A549 (cell line): ENCODE data around the gene AK8. TPM values are rescaled to one million over a fixed set of nuclear protein-coding genes. Genes with fewer than 3 reads are reported as not detected.

Experiments used
- ATAC-seq, 2 experiments: fragments of 200-7000 bp in 1 of 2; fragments of >200 bp in 1 of 2; cut with Nextera tagmentation in 1 of 2; cut with Tn5 transposase in 1 of 2; 3 replicates each; pipeline versions ENCODE4 v1.8.0 to v1.9.1; 2018 to 2020; ENCODE audit warnings: mild to moderate bottlenecking in 1 of 2, moderate library complexity in 1 of 2
- CTCF ChIA-PET: fragments of 300-600 bp; sonication (Branson Sonifier 250); formaldehyde crosslinking; extraction: SDS; loops from one replicate; lab custom pipeline; 2021; ENCODE audit warnings: antibody characterized with exemption, inconsistent platforms; lab: Yijun Ruan, JAX
- POLR2A ChIA-PET: fragments of 350-600 bp; formaldehyde crosslinking; extraction: SDS; loops from one replicate; lab custom pipeline; 2021; ENCODE audit warnings: antibody characterized with exemption, inconsistent platforms; lab: Yijun Ruan, JAX
- DNase-seq, 2 experiments: peaks; one replicate each; pipeline versions ENCODE4 v3.0.0 to v3.0.0-alpha.2; 2011 to 2016; ENCODE audit warnings: low read depth in 1 of 2, low spot score in 1 of 2
- FAIRE-seq: peaks from 2 replicates; lab custom pipeline; 2011; peaks lifted over from hg19 to GRCh38; lab: Jason Lieb, UNC
- H3K27ac ChIP-seq, 2 experiments: fragments of >200 bp; sonication (Bioruptor Twin); formaldehyde crosslinking; 3 replicates each; pipeline ENCODE4 v1.5.1; 2016 to 2017
- H3K4me1 ChIP-seq: fragments of >200 bp; sonication (Bioruptor Twin); formaldehyde crosslinking; 3 replicates; pipeline ENCODE4 v1.6.1; 2016
- H3K4me2 ChIP-seq: fragments of >200 bp; sonication (Bioruptor Twin); formaldehyde crosslinking; 3 replicates; pipeline ENCODE4 v1.6.1; 2016
- H3K4me3 ChIP-seq: fragments of >200 bp; sonication (Bioruptor Twin); formaldehyde crosslinking; 3 replicates; pipeline ENCODE4 v1.5.1; 2016
- H3K9me3 ChIP-seq: fragments of >200 bp; sonication (Bioruptor Twin); formaldehyde crosslinking; 3 replicates; pipeline ENCODE4 v1.6.1; 2016
- CEBPB ChIP-seq, 2 experiments: fragments of >200 bp in 1 of 2; sonication (Bioruptor Twin) in 1 of 2; formaldehyde crosslinking in 1 of 2; IDR thresholded peaks; 2 replicates each; pipeline ENCODE4 v1.6.1; 2012 to 2016
- EHMT2 ChIP-seq: fragments of 200-600 bp; sonication (generic); IDR thresholded peaks from 2 replicates; pipeline ENCODE4 v1.6.1; 2016; ENCODE audit warnings: antibody characterized with exemption, low read depth, mild to moderate bottlenecking, moderate library complexity
- FOSB ChIP-seq: fragments of 250-450 bp; sonication (Bioruptor Pico); IDR thresholded peaks from 2 replicates; pipeline ENCODE4 v1.5.0; 2020; ENCODE audit warnings: mild to moderate bottlenecking, moderate library complexity
- FOSL2 ChIP-seq, 2 experiments: fragments of 450-650 bp in 1 of 2; fragments of >200 bp in 1 of 2; sonication (Bioruptor Twin) in 1 of 2; formaldehyde crosslinking; IDR thresholded peaks; 2 replicates each; pipeline versions ENCODE4 v1.5.0 to v1.6.1; 2016 to 2020; ENCODE audit warnings: mild to moderate bottlenecking in 1 of 2, moderate library complexity in 1 of 2
- FOXS1 ChIP-seq: fragments of 250-450 bp; sonication (Bioruptor Pico); IDR thresholded peaks from 2 replicates; pipeline ENCODE4 v1.5.0; 2020; ENCODE audit warnings: mild to moderate bottlenecking, moderate library complexity
- HDAC2 ChIP-seq: fragments of 200-600 bp; sonication (generic); IDR thresholded peaks from 2 replicates; pipeline ENCODE4 v1.6.1; 2016
- HEYL ChIP-seq: fragments of 250-450 bp; sonication (Bioruptor Pico); IDR thresholded peaks from 2 replicates; pipeline ENCODE4 v1.8.0; 2021; ENCODE audit warnings: mild to moderate bottlenecking, moderate library complexity
- HOXA7 ChIP-seq: fragments of 250-450 bp; sonication (Bioruptor Pico); IDR thresholded peaks from 2 replicates; pipeline ENCODE4 v1.5.0; 2020; ENCODE audit warnings: mild to moderate bottlenecking, moderate library complexity
- HOXB13 ChIP-seq: fragments of 250-450 bp; sonication (Bioruptor Pico); IDR thresholded peaks from 2 replicates; pipeline ENCODE4 v1.5.0; 2020; ENCODE audit warnings: low read depth, mild to moderate bottlenecking, moderate library complexity
- JUN ChIP-seq, 2 experiments: fragments of >200 bp; sonication (Bioruptor Twin); formaldehyde crosslinking; IDR thresholded peaks; 2 replicates in 1 of 2; 3 replicates in 1 of 2; pipeline ENCODE4 v1.6.1; 2016 to 2017
- JUNB ChIP-seq: fragments of >200 bp; sonication (Bioruptor Twin); formaldehyde crosslinking; IDR thresholded peaks from 2 replicates; pipeline ENCODE4 v1.6.1; 2016
- MAX ChIP-seq: IDR thresholded peaks from 2 replicates; pipeline ENCODE4 v1.6.1; 2012
- NFE2L2 ChIP-seq: fragments of 150-350 bp; conservative IDR thresholded peaks from 2 replicates; pipeline ENCODE4 v1.6.1; 2014; ENCODE audit warnings: low read length
- NR3C1 ChIP-seq: fragments of >200 bp; sonication (Bioruptor Twin); formaldehyde crosslinking; IDR thresholded peaks from 3 replicates; pipeline ENCODE4 v1.6.1; 2017
- POLR2A ChIP-seq: IDR thresholded peaks from 2 replicates; pipeline ENCODE4 v1.6.1; 2012; ENCODE audit warnings: mild to moderate bottlenecking, low read length
- RAD21 ChIP-seq, 2 experiments: fragments of >200 bp in 1 of 2; sonication (Bioruptor Twin) in 1 of 2; formaldehyde crosslinking in 1 of 2; IDR thresholded peaks in 1 of 2; conservative IDR thresholded peaks in 1 of 2; 2 replicates in 1 of 2; 3 replicates in 1 of 2; pipeline ENCODE4 v1.6.1; 2012 to 2018; ENCODE audit warnings: inconsistent platforms in 1 of 2
- REST ChIP-seq: fragments of 200-600 bp; sonication (generic); IDR thresholded peaks from 2 replicates; pipeline ENCODE4 v1.6.1; 2016; ENCODE audit warnings: antibody characterized with exemption, mild to moderate bottlenecking, moderate library complexity
- RNF2 ChIP-seq: fragments of 200-600 bp; sonication (generic); IDR thresholded peaks from 2 replicates; pipeline ENCODE4 v1.6.1; 2016; ENCODE audit warnings: low read depth, mild to moderate bottlenecking, antibody characterized with exemption, moderate library complexity, borderline replicate concordance
- TP53 ChIP-seq: fragments of 250-450 bp; sonication (Bioruptor Pico); IDR thresholded peaks from 2 replicates; pipeline ENCODE4 v1.5.0; 2021; ENCODE audit warnings: mild to moderate bottlenecking, moderate library complexity
- USF2 ChIP-seq: fragments of 450-650 bp; IDR thresholded peaks from 2 replicates; pipeline ENCODE4 v1.6.1; 2014; ENCODE audit warnings: antibody characterized with exemption
- ZSCAN20 ChIP-seq: fragments of 250-450 bp; sonication (Bioruptor Pico); IDR thresholded peaks from 2 replicates; pipeline ENCODE4 v1.8.0; 2022; ENCODE audit warnings: mild to moderate bottlenecking, moderate library complexity
- WGBS: methylation state at CpG from one replicate; pipeline ENCODE4 v1.1.6; 2017; ENCODE audit errors: missing lambda C conversion rate; 5-methylcytosine and 5-hydroxymethylcytosine counted together
- polyA plus RNA-seq, 4 experiments: library from polyadenylated mRNA; depleted of rRNA in 3 of 4; stranded (reverse); fragments of >200 nt; fragmentation: RNase III in 1 of 4; extraction: RNeasy Plus Mini Kit Qiagen cat#74134 plus additional on column Dnase treatment in 1 of 4; gene quantifications; 2 replicates in 3 of 4; 3 replicates in 1 of 4; pipeline ENCODE4 v1.2.3, GENCODE V29; 2011 to 2017

AK8 gene
- polyA plus RNA-seq, 2 of the 4 experiments (the other 2 are of a cell fraction): 0.61 to 0.63 TPM

GRCh38 chr9:132788378-132788777 is 89.7 kb downstream of the AK8 start:
- WGBS: 0% methylated on average over 1 of the region's 1 CpG
- Histone ChIP-seq H3K27ac (no peak overlapping the region), H3K9me3 (0 out of 3 replicates have a peak, but pooled peaks cover 5% of the 10 kb centered on the region), H3K4me2 (no peak overlapping the region), H3K4me3 (no peak overlapping the region), H3K4me1 (no peaks in the 10 kb centered on the region)
- ChIA-PET POLR2A (no interaction called here), CTCF (interaction anchor here (0.8 to 1.2 kb wide), 4 partner anchors 11 to 37 kb away, joined by 3 to 5 read pairs (median 4); no protein-coding TSS in a partner anchor)
- TF ChIP-seq RNF2 (no peak), HEYL (CRISPR knock-in tag) (no peak), FOSB (CRISPR knock-in tag) (no peak), NR3C1 (no peak), HOXA7 (CRISPR knock-in tag) (no peak), JUNB (no peak), CEBPB (IDR thresholded peaks at IDR 0.05) (no peak), POLR2A (no peak), NFE2L2 (no peak)
- DNase-seq: no peak
- FAIRE-seq: no peak
- no peak for ATAC-seq

GRCh38 chr9:132787748-132788159 is 90.3 kb downstream of the AK8 start:
- ChIA-PET CTCF (interaction anchor here (0.8 to 1.2 kb wide), 2 partner anchors 11 to 13 kb away, joined by 4 to 5 read pairs; no protein-coding TSS in a partner anchor), POLR2A (no interaction called here)
- FAIRE-seq (no peak), DNase-seq (no peak), ATAC-seq (no peak)
- 60% methylated on average over 1 of the region's 1 CpG for WGBS
- Histone ChIP-seq H3K9me3 (0 out of 3 replicates have a peak, but pooled peaks cover 5% of the 10 kb centered on the region), H3K4me1 (no peaks in the 10 kb centered on the region), H3K4me3 (no peak overlapping the region), H3K27ac (no peak overlapping the region), H3K4me2 (no peak overlapping the region)
- no peak for TF ChIP-seq JUN (IDR thresholded peaks at IDR 0.05)
- no peak for TF ChIP-seq ZSCAN20 (CRISPR knock-in tag)
- no peak for TF ChIP-seq EHMT2
- TF ChIP-seq RAD21 (conservative IDR thresholded peaks at IDR 0.05 in 1 of 2, IDR thresholded peaks at IDR 0.05 in 1 of 2): no peak
- TF ChIP-seq CEBPB (IDR thresholded peaks at IDR 0.05): no peak
- no peak for TF ChIP-seq USF2
- no peak for TF ChIP-seq FOXS1 (CRISPR knock-in tag)
- TF ChIP-seq HDAC2: no peak
- TF ChIP-seq HOXB13 (CRISPR knock-in tag): no peak
- no peak for TF ChIP-seq MAX
- TF ChIP-seq REST: no peak

GRCh38 chr9:132784286-132784830 is 93.7 kb downstream of the AK8 start:
- FAIRE-seq (no peak), ATAC-seq (no peak), DNase-seq (no peak)
- TF ChIP-seq FOSL2 (IDR thresholded peaks at IDR 0.05) (no peak), FOSL2 (CRISPR knock-in tag; IDR thresholded peaks at IDR 0.05) (no peak), TP53 (CRISPR knock-in tag) (no peak)
- TF ChIP-seq, all 56 proteins: peak for 0
- no peak overlapping the region for H3K4me3 ChIP-seq
- ChIA-PET POLR2A (no interaction called here), CTCF (interaction anchor here (0.7 to 1.5 kb wide), 3 partner anchors 16 to 238 kb away, joined by 3 to 6 read pairs (median 3); no protein-coding TSS in a partner anchor)
- no peak overlapping the region for H3K27ac ChIP-seq
- no peaks in the 10 kb centered on the region for H3K4me1 ChIP-seq
- WGBS: 86% methylated on average over 4 of the region's 4 CpGs
- H3K4me2 ChIP-seq: no peak overlapping the region
- 0 out of 3 replicates have a peak, but pooled peaks cover 5% of the 10 kb centered on the region for H3K9me3 ChIP-seq
